ENCODE data around the gene HSPA1L. TPM values are rescaled to one million over a fixed set of nuclear protein-coding genes. Genes with fewer than 3 reads are reported as not detected.

Gene HSPA1L
- polyA plus RNA-seq, 1 donor from 2014 or later: 2.6 TPM

DNA sequence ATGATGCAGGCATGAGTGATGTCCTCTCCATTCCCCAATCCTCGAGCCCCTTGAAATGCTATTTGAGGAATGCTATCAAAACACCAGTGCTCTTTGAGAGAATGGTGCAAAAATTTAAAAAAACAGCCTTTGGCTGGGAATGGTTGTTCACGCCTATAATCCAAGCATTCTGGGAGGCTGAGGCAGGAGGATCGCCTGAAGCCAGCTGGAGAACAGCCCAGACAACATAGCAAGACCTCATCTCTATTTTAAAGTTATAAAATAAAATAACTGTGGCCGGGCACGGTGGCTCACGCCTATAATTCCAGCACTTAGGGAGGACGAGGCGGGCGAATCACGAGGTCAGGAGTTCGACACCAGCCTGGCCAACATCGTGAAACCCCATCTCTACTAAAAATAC, 15.3 kb downstream of the HSPA1L start:
- Histone ChIP-seq H3K36me3 (ENCODE audit: insufficient read depth, low read length) (no peaks in the 10 kb centered on the region), H3K4me3 (ENCODE audit: low read length) (no peak overlapping the region), H3K9me3 (ENCODE audit: low read length) (no peaks in the 10 kb centered on the region), H3K27me3 (ENCODE audit: insufficient read depth, low read depth, low read length) (no peaks in the 10 kb centered on the region), H3K9me2 (ENCODE audit: insufficient read depth, low read length) (no peaks in the 10 kb centered on the region), H4K20me1 (ENCODE audit: insufficient read depth) (no peaks in the 10 kb centered on the region), H3K79me2 (replicated peaks; ENCODE audit: insufficient read depth, low read length) (peaks cover 5% of the 10 kb centered on the region), H3K4me2 (ENCODE audit: low read length) (no peak overlapping the region), H2AFZ (ENCODE audit: low read depth, low read length) (no peak overlapping the region), H3K9ac (ENCODE audit: low read length) (no peak overlapping the region), H3K27ac (ENCODE audit: low read length) (no peak overlapping the region), H3F3A (ENCODE audit: insufficient read depth, low read length, poor library complexity, severe bottlenecking) (no peaks in the 10 kb centered on the region)
- TF ChIP-seq TAF1 (IDR thresholded peaks at IDR 0.05; ENCODE audit: low read depth): no peak
- TF ChIP-seq, protein P1, sequence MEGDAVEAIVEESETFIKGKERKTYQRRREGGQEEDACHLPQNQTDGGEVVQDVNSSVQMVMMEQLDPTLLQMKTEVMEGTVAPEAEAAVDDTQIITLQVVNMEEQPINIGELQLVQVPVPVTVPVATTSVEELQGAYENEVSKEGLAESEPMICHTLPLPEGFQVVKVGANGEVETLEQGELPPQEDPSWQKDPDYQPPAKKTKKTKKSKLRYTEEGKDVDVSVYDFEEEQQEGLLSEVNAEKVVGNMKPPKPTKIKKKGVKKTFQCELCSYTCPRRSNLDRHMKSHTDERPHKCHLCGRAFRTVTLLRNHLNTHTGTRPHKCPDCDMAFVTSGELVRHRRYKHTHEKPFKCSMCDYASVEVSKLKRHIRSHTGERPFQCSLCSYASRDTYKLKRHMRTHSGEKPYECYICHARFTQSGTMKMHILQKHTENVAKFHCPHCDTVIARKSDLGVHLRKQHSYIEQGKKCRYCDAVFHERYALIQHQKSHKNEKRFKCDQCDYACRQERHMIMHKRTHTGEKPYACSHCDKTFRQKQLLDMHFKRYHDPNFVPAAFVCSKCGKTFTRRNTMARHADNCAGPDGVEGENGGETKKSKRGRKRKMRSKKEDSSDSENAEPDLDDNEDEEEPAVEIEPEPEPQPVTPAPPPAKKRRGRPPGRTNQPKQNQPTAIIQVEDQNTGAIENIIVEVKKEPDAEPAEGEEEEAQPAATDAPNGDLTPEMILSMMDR (IDR thresholded peaks at IDR 0.05; ENCODE audit: poor library complexity, severe bottlenecking): no peak
- TF ChIP-seq, protein P2, sequence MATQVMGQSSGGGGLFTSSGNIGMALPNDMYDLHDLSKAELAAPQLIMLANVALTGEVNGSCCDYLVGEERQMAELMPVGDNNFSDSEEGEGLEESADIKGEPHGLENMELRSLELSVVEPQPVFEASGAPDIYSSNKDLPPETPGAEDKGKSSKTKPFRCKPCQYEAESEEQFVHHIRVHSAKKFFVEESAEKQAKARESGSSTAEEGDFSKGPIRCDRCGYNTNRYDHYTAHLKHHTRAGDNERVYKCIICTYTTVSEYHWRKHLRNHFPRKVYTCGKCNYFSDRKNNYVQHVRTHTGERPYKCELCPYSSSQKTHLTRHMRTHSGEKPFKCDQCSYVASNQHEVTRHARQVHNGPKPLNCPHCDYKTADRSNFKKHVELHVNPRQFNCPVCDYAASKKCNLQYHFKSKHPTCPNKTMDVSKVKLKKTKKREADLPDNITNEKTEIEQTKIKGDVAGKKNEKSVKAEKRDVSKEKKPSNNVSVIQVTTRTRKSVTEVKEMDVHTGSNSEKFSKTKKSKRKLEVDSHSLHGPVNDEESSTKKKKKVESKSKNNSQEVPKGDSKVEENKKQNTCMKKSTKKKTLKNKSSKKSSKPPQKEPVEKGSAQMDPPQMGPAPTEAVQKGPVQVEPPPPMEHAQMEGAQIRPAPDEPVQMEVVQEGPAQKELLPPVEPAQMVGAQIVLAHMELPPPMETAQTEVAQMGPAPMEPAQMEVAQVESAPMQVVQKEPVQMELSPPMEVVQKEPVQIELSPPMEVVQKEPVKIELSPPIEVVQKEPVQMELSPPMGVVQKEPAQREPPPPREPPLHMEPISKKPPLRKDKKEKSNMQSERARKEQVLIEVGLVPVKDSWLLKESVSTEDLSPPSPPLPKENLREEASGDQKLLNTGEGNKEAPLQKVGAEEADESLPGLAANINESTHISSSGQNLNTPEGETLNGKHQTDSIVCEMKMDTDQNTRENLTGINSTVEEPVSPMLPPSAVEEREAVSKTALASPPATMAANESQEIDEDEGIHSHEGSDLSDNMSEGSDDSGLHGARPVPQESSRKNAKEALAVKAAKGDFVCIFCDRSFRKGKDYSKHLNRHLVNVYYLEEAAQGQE (IDR thresholded peaks at IDR 0.05; ENCODE audit: borderline replicate concordance): no peak
- no peak for TF ChIP-seq SMC3 (conservative IDR thresholded peaks at IDR 0.05; ENCODE audit: poor library complexity)
- TF ChIP-seq EZH2 (IDR thresholded peaks at IDR 0.05; ENCODE audit: borderline replicate concordance, insufficient read depth, low read length, poor library complexity, severe bottlenecking): no peak
- no peak for TF ChIP-seq RAD21 (conservative IDR thresholded peaks at IDR 0.05)
- TF ChIP-seq EP300 (conservative IDR thresholded peaks at IDR 0.05; ENCODE audit: poor library complexity, severe bottlenecking): no peak
- TF ChIP-seq MXI1 (conservative IDR thresholded peaks at IDR 0.05; ENCODE audit: poor library complexity, severe bottlenecking): no peak
- TF ChIP-seq POLR2AphosphoS5 (IDR thresholded peaks at IDR 0.05): no peak

DNA sequence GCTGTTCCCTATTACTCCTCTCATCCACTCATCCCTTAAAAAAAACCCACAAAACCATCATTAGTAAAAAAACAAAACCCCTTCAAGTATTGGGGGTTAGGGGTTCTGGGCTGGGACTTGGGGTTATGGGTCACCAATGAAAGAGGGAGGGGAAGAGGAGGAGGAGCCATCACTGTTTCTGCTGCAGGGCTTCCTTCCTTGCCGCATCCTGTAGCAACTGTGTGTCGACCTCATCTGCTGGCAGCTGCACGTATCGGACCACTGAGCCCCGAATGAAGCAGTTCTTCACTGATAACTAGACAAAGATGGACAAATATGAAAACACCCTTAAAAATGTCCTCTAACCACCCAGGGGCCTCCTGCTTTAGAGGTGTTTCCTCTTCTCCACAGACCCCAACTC, 17.5 kb downstream of the HSPA1L start:
- Histone ChIP-seq H3K9ac (ENCODE audit: low read length) (no peak overlapping the region), H4K20me1 (ENCODE audit: insufficient read depth) (no peaks in the 10 kb centered on the region), H3F3A (ENCODE audit: insufficient read depth, low read length, poor library complexity, severe bottlenecking) (no peaks in the 10 kb centered on the region), H3K36me3 (ENCODE audit: insufficient read depth, low read length) (no peaks in the 10 kb centered on the region), H3K9me3 (ENCODE audit: low read length) (no peaks in the 10 kb centered on the region), H3K79me2 (replicated peaks; ENCODE audit: insufficient read depth, low read length) (peaks cover 18% of the 10 kb centered on the region), H2AFZ (ENCODE audit: low read depth, low read length) (no peak overlapping the region), H3K9me2 (ENCODE audit: insufficient read depth, low read length) (no peaks in the 10 kb centered on the region), H3K4me3 (ENCODE audit: low read length) (no peak overlapping the region), H3K27ac (ENCODE audit: low read length) (no peak overlapping the region), H3K27me3 (ENCODE audit: insufficient read depth, low read depth, low read length) (no peaks in the 10 kb centered on the region), H3K4me2 (ENCODE audit: low read length) (no peak overlapping the region)
- TF ChIP-seq SMC3 (conservative IDR thresholded peaks at IDR 0.05; ENCODE audit: poor library complexity): no peak
- no peak for TF ChIP-seq TAF1 (IDR thresholded peaks at IDR 0.05; ENCODE audit: low read depth)
- TF ChIP-seq RAD21 (conservative IDR thresholded peaks at IDR 0.05): no peak
- TF ChIP-seq EP300 (conservative IDR thresholded peaks at IDR 0.05; ENCODE audit: poor library complexity, severe bottlenecking): no peak
- TF ChIP-seq, protein P2 (IDR thresholded peaks at IDR 0.05; ENCODE audit: borderline replicate concordance): no peak
- TF ChIP-seq, protein P1 (IDR thresholded peaks at IDR 0.05; ENCODE audit: poor library complexity, severe bottlenecking): no peak
- no peak for TF ChIP-seq EZH2 (IDR thresholded peaks at IDR 0.05; ENCODE audit: borderline replicate concordance, insufficient read depth, low read length, poor library complexity, severe bottlenecking)
- TF ChIP-seq MXI1 (conservative IDR thresholded peaks at IDR 0.05; ENCODE audit: poor library complexity, severe bottlenecking): no peak
- no peak for TF ChIP-seq POLR2AphosphoS5 (IDR thresholded peaks at IDR 0.05)
